Upper lobe of right lung (tissue), 1 donor: ENCODE measurements around the gene MAN1A2. TPM values are rescaled to one million over a fixed set of nuclear protein-coding genes. Genes with fewer than 3 reads are reported as not detected.

ENCODE experiments used
- ATAC-seq: fragments of 200-7000 bp; cut with Tn5 transposase; one replicate; pipeline ENCODE4 v1.9.1; 2020; ENCODE audit warnings: mild to moderate bottlenecking, moderate library complexity
- DNase-seq: peaks from one replicate; pipeline ENCODE4 v3.0.0-alpha.2; 2020
- H3K27ac ChIP-seq: fragments of 200-600 bp; one replicate; pipeline ENCODE4 v1.8.0; 2022
- H3K27me3 ChIP-seq: fragments of 200-600 bp; one replicate; pipeline ENCODE4 v1.8.0; 2022; ENCODE audit warnings: mild to moderate bottlenecking
- H3K36me3 ChIP-seq: fragments of 200-600 bp; one replicate; pipeline ENCODE4 v1.8.0; 2022
- H3K4me1 ChIP-seq: fragments of 200-600 bp; one replicate; pipeline ENCODE4 v1.8.0; 2022
- H3K4me3 ChIP-seq: fragments of 200-600 bp; one replicate; pipeline ENCODE4 v1.8.0; 2022; ENCODE audit warnings: mild to moderate bottlenecking
- H3K9me3 ChIP-seq: fragments of 200-600 bp; one replicate; pipeline ENCODE4 v1.8.0; 2022
- CTCF ChIP-seq: fragments of 200-600 bp; IDR thresholded peaks from one replicate; pipeline ENCODE4 v1.8.0; 2022; ENCODE audit warnings: antibody characterized with exemption
- intact Hi-C: fragments of 100-400 bp; cut with DNase I; formaldehyde crosslinking; loops from one replicate; pipeline ENCODE4 v1.11.0; 2022
- total RNA-seq: library from RNA; stranded (reverse); fragmentation: NEBNext Ultra II Directional; extraction: Animal tissue kit (Norgen Biotek cat#: 25700); gene quantifications from one replicate; pipeline ENCODE4 v1.2.1, GENCODE V29; 2021
- donor health status: DM: no; HTN: yes; CAD: no; lungs with severe emphysema.

MAN1A2 gene
- total RNA-seq, 1 donor from 2014 or later: 40.3 TPM

- no peaks in the 10 kb centered on the region for H3K9me3 ChIP-seq
- H3K4me1 ChIP-seq: no peaks in the 10 kb centered on the region
- DNase-seq (no peak), ATAC-seq (no peak)
- no peaks in the 10 kb centered on the region for H3K27me3 ChIP-seq
- intact Hi-C loops: no loop called here
- TF ChIP-seq CTCF: no peak
- no peak overlapping the region for H3K4me3 ChIP-seq
- H3K27ac ChIP-seq: no peak overlapping the region
- H3K36me3 ChIP-seq: peaks cover 18% of the 10 kb centered on the region
Observed at GRCh38 chr1:117403597-117403996, 36.3 kb downstream of the MAN1A2 start.

- H3K4me1 ChIP-seq: no peaks in the 10 kb centered on the region
- no peak overlapping the region for H3K4me3 ChIP-seq
- DNase-seq (no peak), ATAC-seq (no peak)
- H3K9me3 ChIP-seq: no peaks in the 10 kb centered on the region
- peaks cover 20% of the 10 kb centered on the region for H3K36me3 ChIP-seq
- no peaks in the 10 kb centered on the region for H3K27me3 ChIP-seq
- TF ChIP-seq CTCF: no peak
- H3K27ac ChIP-seq: no peak overlapping the region
- intact Hi-C loops: no loop called here
Observed at GRCh38 chr1:117405042-117405441, 37.8 kb downstream of the MAN1A2 start.

GRCh38 chr1:117412472-117412871 lies 45.2 kb downstream of the MAN1A2 start:
- no peaks in the 10 kb centered on the region for H3K9me3 ChIP-seq
- no peak for TF ChIP-seq CTCF
- no peaks in the 10 kb centered on the region for H3K27me3 ChIP-seq
- ATAC-seq (no peak), DNase-seq (no peak)
- H3K36me3 ChIP-seq: peaks cover 23% of the 10 kb centered on the region
- no peak overlapping the region for H3K4me3 ChIP-seq
- intact Hi-C loops: no loop called here
- H3K27ac ChIP-seq: no peak overlapping the region
- H3K4me1 ChIP-seq: no peaks in the 10 kb centered on the region

GRCh38 chr1:117413412-117413811 lies 46.2 kb downstream of the MAN1A2 start:
- Histone ChIP-seq H3K4me1 (no peaks in the 10 kb centered on the region), H3K9me3 (no peaks in the 10 kb centered on the region), H3K36me3 (peaks cover 17% of the 10 kb centered on the region), H3K27me3 (no peaks in the 10 kb centered on the region), H3K27ac (no peak overlapping the region), H3K4me3 (no peak overlapping the region)
- no peak for ATAC-seq
- no peak for TF ChIP-seq CTCF
- DNase-seq: no peak
- intact Hi-C loops: no loop called here

GRCh38 chr1:117414943-117415342 lies 47.7 kb downstream of the MAN1A2 start:
- no peaks in the 10 kb centered on the region for H3K27me3 ChIP-seq
- ATAC-seq (no peak), DNase-seq (no peak)
- no peak overlapping the region for H3K4me3 ChIP-seq
- H3K27ac ChIP-seq: no peak overlapping the region
- no peak for TF ChIP-seq CTCF
- peaks cover 19% of the 10 kb centered on the region for H3K36me3 ChIP-seq
- no peaks in the 10 kb centered on the region for H3K4me1 ChIP-seq
- no peaks in the 10 kb centered on the region for H3K9me3 ChIP-seq
- intact Hi-C loops: no loop called here

- H3K36me3 ChIP-seq: peaks cover 26% of the 10 kb centered on the region
- H3K4me3 ChIP-seq: no peak overlapping the region
- H3K9me3 ChIP-seq: no peaks in the 10 kb centered on the region
- H3K27me3 ChIP-seq: no peaks in the 10 kb centered on the region
- H3K4me1 ChIP-seq: no peaks in the 10 kb centered on the region
- ATAC-seq (no peak), DNase-seq (no peak)
- H3K27ac ChIP-seq: no peak overlapping the region
- intact Hi-C loops: no loop called here
- no peak for TF ChIP-seq CTCF
Observed at GRCh38 chr1:117416004-117416403, 48.8 kb downstream of the MAN1A2 start.
